Measurements from ENCODE around the gene ITGA6.

ITGA6 gene

GRCh38 chr2:172395503-172395902 lies 31.9 kb upstream of the ITGA6 start:
- H3K4me3 ChIP-seq (ENCODE audit: control insufficient read depth, low read depth, low read length) = no peak overlapping the region
- no peak for DNase-seq (ENCODE audit: low read depth)
- TF ChIP-seq CTCF (conservative IDR thresholded peaks at IDR 0.05; ENCODE audit: control insufficient read depth, insufficient read depth, low read depth, low read length) = no peak

GRCh38 chr2:172397148-172397834 lies 30.1 kb upstream of the ITGA6 start:
- no peak for TF ChIP-seq CTCF (conservative IDR thresholded peaks at IDR 0.05; ENCODE audit: control insufficient read depth, insufficient read depth, low read depth, low read length)
- peak; percentile 2 for DNase-seq (ENCODE audit: low read depth)
- no peak overlapping the region for H3K4me3 ChIP-seq (ENCODE audit: control insufficient read depth, low read depth, low read length)

- no peak overlapping the region for H3K4me3 ChIP-seq (ENCODE audit: control insufficient read depth, low read depth, low read length)
- TF ChIP-seq CTCF (conservative IDR thresholded peaks at IDR 0.05; ENCODE audit: control insufficient read depth, insufficient read depth, low read depth, low read length) = no peak
- no peak for DNase-seq (ENCODE audit: low read depth)
These were observed 28.9 kb upstream of the ITGA6 start for GRCh38 chr2:172398440-172398839.

- H3K4me3 ChIP-seq (ENCODE audit: control insufficient read depth, low read depth, low read length) = no peak overlapping the region
- TF ChIP-seq CTCF (conservative IDR thresholded peaks at IDR 0.05; ENCODE audit: control insufficient read depth, insufficient read depth, low read depth, low read length) = no peak
- DNase-seq (ENCODE audit: low read depth) = no peak
These were observed 27.6 kb upstream of the ITGA6 start for GRCh38 chr2:172399765-172400164.

GRCh38 chr2:172402198-172402597 lies 25.2 kb upstream of the ITGA6 start:
- DNase-seq (ENCODE audit: low read depth) = no peak
- no peak overlapping the region for H3K4me3 ChIP-seq (ENCODE audit: control insufficient read depth, low read depth, low read length)
- TF ChIP-seq CTCF (conservative IDR thresholded peaks at IDR 0.05; ENCODE audit: control insufficient read depth, insufficient read depth, low read depth, low read length) = no peak

- TF ChIP-seq CTCF (conservative IDR thresholded peaks at IDR 0.05; ENCODE audit: control insufficient read depth, insufficient read depth, low read depth, low read length) = no peak
- DNase-seq (ENCODE audit: low read depth) = no peak
- no peak overlapping the region for H3K4me3 ChIP-seq (ENCODE audit: control insufficient read depth, low read depth, low read length)
These were observed 24.0 kb upstream of the ITGA6 start for GRCh38 chr2:172403402-172403801.
